HL-60 (cell line): ENCODE results near the gene NPS.

Source experiments
- DNase-seq, 2 experiments: peaks; one replicate each; pipeline ENCODE4 v3.0.0-alpha.2; 2010 to 2020; ENCODE audit warnings: low read depth in 1 of 2, low spot score in 1 of 2
- H3K27ac ChIP-seq: fragments of 250-450 bp; sonication (Bioruptor Pico); replicated peaks from 2 replicates; pipeline ENCODE4 v1.5.1; 2020; ENCODE audit warnings: mild to moderate bottlenecking, moderate library complexity
- H3K27me3 ChIP-seq: fragments of 250-450 bp; sonication (Bioruptor Pico); 2 replicates; pipeline ENCODE4 v1.5.1; 2021; ENCODE audit warnings: mild to moderate bottlenecking, moderate library complexity; ENCODE audit not compliant: insufficient read depth, poor library complexity, severe bottlenecking
- H3K4me3 ChIP-seq: replicated peaks from 2 replicates; pipeline ENCODE4 v1.5.1; 2011; ENCODE audit warnings: mild to moderate bottlenecking, control low read depth, low read length; ENCODE audit not compliant: insufficient read depth
- CTCF ChIP-seq: IDR thresholded peaks from one replicate; pipeline ENCODE4 v1.5.1; 2011; ENCODE audit warnings: low read length, control low read depth, inconsistent platforms; ENCODE audit not compliant: insufficient read depth
- GABPA ChIP-seq: IDR thresholded peaks from 2 replicates; pipeline ENCODE4 v1.6.1; 2012; ENCODE audit warnings: low read depth
- POLR2AphosphoS5 ChIP-seq: IDR thresholded peaks from 2 replicates; pipeline ENCODE4 v1.6.1; 2012; ENCODE audit warnings: low read depth
- REST ChIP-seq: IDR thresholded peaks from 2 replicates; pipeline ENCODE4 v1.6.1; 2012; ENCODE audit warnings: low read depth; ENCODE audit not compliant: insufficient replicate concordance
- SPI1 ChIP-seq: IDR thresholded peaks from 2 replicates; pipeline ENCODE4 v1.6.1; 2012; ENCODE audit warnings: low read depth, mild to moderate bottlenecking, borderline replicate concordance

NPS gene

DNA sequence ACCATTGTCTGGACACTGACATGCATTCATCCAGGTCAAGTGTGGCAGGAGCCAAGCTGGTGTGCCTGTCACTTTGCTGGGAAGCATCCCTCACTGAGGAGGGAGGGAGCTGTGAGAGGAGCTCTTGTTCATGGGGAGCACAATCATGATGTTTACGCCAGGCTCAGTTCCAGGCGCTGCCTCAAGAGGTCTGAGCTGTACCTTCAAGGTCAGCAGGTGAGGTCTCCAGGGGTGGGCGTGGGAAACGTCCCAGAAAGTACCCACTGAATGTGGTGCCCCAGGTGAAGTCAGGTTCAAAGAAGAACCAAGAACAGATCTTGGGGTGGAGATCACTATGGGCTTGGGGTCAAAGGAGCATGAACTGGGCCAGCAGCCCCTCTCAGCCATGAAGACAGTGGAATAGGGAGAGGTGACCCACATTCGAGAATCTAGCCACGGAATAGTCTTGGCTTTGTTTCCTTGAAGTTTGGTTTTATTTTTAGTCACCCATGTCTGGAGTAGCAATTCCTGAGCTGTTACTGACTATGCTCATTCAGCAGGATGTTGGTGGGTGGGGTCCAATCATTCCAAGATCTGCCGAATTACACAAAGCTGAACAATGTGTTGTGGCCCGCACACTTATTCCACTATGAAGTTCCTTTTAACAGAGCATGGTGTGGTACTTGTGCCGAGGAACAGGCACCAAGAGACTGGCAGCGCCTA lies 29.3 kb downstream of the NPS start:
- no peaks in the 10 kb centered on the region for H3K27me3 ChIP-seq
- TF ChIP-seq CTCF (no peak), SPI1 (no peak), GABPA (no peak), REST (no peak), POLR2AphosphoS5 (no peak)
- no peak for DNase-seq
- H3K4me3 ChIP-seq: no peak overlapping the region
- H3K27ac ChIP-seq: no peak overlapping the region

DNA sequence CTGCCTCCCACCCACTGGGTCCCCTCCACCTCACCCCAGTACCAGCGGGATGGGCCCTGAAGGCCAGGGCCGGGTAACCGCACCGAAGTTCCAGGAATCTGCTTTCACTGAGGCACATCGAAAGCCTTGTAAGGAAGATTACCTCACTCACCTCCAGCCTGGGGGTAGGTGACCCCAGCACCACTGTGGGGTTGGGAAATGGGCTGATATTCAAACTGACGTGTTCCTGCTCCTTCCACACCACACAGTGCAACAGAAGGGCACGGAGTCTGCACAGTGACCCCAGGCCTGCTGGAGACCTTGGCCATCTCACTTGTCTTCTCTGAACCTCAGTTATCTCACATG lies 29.8 kb downstream of the NPS start:
- Histone ChIP-seq H3K27ac (no peak overlapping the region), H3K27me3 (peaks cover 3% of the 10 kb centered on the region), H3K4me3 (no peak overlapping the region)
- TF ChIP-seq POLR2AphosphoS5 (no peak), CTCF (no peak), REST (no peak), GABPA (no peak), SPI1 (no peak)
- no peak for DNase-seq

GRCh38 chr10:127579640-127580039 lies 30.5 kb downstream of the NPS start:
- peaks cover 3% of the 10 kb centered on the region for H3K27me3 ChIP-seq
- H3K27ac ChIP-seq: no peak overlapping the region
- no peak overlapping the region for H3K4me3 ChIP-seq
- TF ChIP-seq SPI1 (no peak), REST (no peak), GABPA (no peak), POLR2AphosphoS5 (no peak), CTCF (no peak)
- no peak for DNase-seq
